Keratinocyte (primary cell): Measurements from ENCODE around the gene TOR3A.

ENCODE experiments used
- CTCF ChIP-seq, 3 experiments: IDR thresholded peaks in 1 of 3; conservative IDR thresholded peaks in 1 of 3; optimal IDR thresholded peaks in 1 of 3; 2 replicates in 2 of 3; 3 replicates in 1 of 3; pipeline versions ENCODE3 to v1.5.1; 2011; ENCODE audit warnings: low read length in 3 of 3, mild to moderate bottlenecking in 3 of 3, moderate library complexity in 2 of 3, control low read depth in 1 of 3, inconsistent platforms in 1 of 3; ENCODE audit not compliant: insufficient read depth in 2 of 3; ENCODE audit errors: extremely low read depth in 1 of 3
- EZH2 ChIP-seq: IDR thresholded peaks from one replicate; pipeline ENCODE4 v1.6.1; 2012; ENCODE audit warnings: inconsistent platforms, mild to moderate bottlenecking, low read length, moderate library complexity

GRCh38 chr1:179066471-179066870, 15.4 kb upstream of the TOR3A start:
- TF ChIP-seq CTCF (optimal IDR thresholded peaks at IDR 0.05 in 1 of 3, IDR thresholded peaks at IDR 0.05 in 1 of 3, conservative IDR thresholded peaks at IDR 0.05 in 1 of 3; ENCODE audit: extremely low read depth in 1 of 3, insufficient read depth in 2 of 3, low read length in 3 of 3) (no peak), EZH2 (no peak)
